ENCODE measurements around the gene TNFRSF14.

Gene TNFRSF14

GRCh38 chr1:2510366-2511155, 45.6 kb upstream of the TNFRSF14 start:
- no peak overlapping the region for H3K4me3 ChIP-seq (ENCODE audit: low read depth, low read length)
- TF ChIP-seq CTCF (IDR thresholded peaks at IDR 0.05; ENCODE audit: low read depth, low read length, missing control alignments), result no peak
- DNase-seq (ENCODE audit: low read depth), result no peak
- in situ Hi-C loops (cut with HindIII; ENCODE audit: low sequenced_read_pairs), result loop anchor here (10.0 kb wide), 1 partner anchor 86 kb away; no protein-coding TSS in a partner anchor

- TF ChIP-seq CTCF (IDR thresholded peaks at IDR 0.05; ENCODE audit: low read depth, low read length, missing control alignments), result no peak
- no peak overlapping the region for H3K4me3 ChIP-seq (ENCODE audit: low read depth, low read length)
- in situ Hi-C loops (cut with HindIII; ENCODE audit: low sequenced_read_pairs), result loop anchor here (10.0 kb wide), 1 partner anchor 88 kb away; no protein-coding TSS in a partner anchor
- DNase-seq (ENCODE audit: low read depth), result no peak
Observed at GRCh38 chr1:2512862-2513421, 43.2 kb upstream of the TNFRSF14 start.

GRCh38 chr1:2513939-2514652, 42.1 kb upstream of the TNFRSF14 start:
- in situ Hi-C loops (cut with HindIII; ENCODE audit: low sequenced_read_pairs), result loop anchor here (10.0 kb wide), 1 partner anchor 89 kb away; no protein-coding TSS in a partner anchor
- no peak for TF ChIP-seq CTCF (IDR thresholded peaks at IDR 0.05; ENCODE audit: low read depth, low read length, missing control alignments)
- no peak for DNase-seq (ENCODE audit: low read depth)
- H3K4me3 ChIP-seq (ENCODE audit: low read depth, low read length), result no peak overlapping the region

GRCh38 chr1:2514863-2515762, 41.1 kb upstream of the TNFRSF14 start:
- peak; percentile 20 for TF ChIP-seq CTCF (IDR thresholded peaks at IDR 0.05; ENCODE audit: low read depth, low read length, missing control alignments)
- H3K4me3 ChIP-seq (ENCODE audit: low read depth, low read length), result no peak overlapping the region
- DNase-seq (ENCODE audit: low read depth), result no peak
- in situ Hi-C loops (cut with HindIII; ENCODE audit: low sequenced_read_pairs), result loop anchor here (10.0 kb wide), 1 partner anchor 90 kb away; no protein-coding TSS in a partner anchor

- TF ChIP-seq CTCF (IDR thresholded peaks at IDR 0.05; ENCODE audit: low read depth, low read length, missing control alignments), result no peak
- H3K4me3 ChIP-seq (ENCODE audit: low read depth, low read length), result no peak overlapping the region
- DNase-seq (ENCODE audit: low read depth), result no peak
- in situ Hi-C loops (cut with HindIII; ENCODE audit: low sequenced_read_pairs), result loop anchor here (10.0 kb wide), 1 partner anchor 91 kb away; no protein-coding TSS in a partner anchor
Observed at GRCh38 chr1:2515763-2516080, 40.4 kb upstream of the TNFRSF14 start.

GRCh38 chr1:2516124-2516523, 40.0 kb upstream of the TNFRSF14 start:
- no peak for DNase-seq (ENCODE audit: low read depth)
- in situ Hi-C loops (cut with HindIII; ENCODE audit: low sequenced_read_pairs), result loop anchor here (10.0 kb wide), 1 partner anchor 91 kb away; no protein-coding TSS in a partner anchor
- H3K4me3 ChIP-seq (ENCODE audit: low read depth, low read length), result no peak overlapping the region
- no peak for TF ChIP-seq CTCF (IDR thresholded peaks at IDR 0.05; ENCODE audit: low read depth, low read length, missing control alignments)

Measured in astrocyte of the cerebellum (primary cell).